NCI-H345 treated with DMSO at 0.1 percent for 48 hours (cell line): Measurements from ENCODE around the gene GABRG3.
"Not testable (repeated sequence)": the region's sequence is repeated elsewhere in the genome, so short reads cannot be mapped to it uniquely, and the experiment has no call there.

Experiments used
- DNase-seq: peaks from one replicate; lab custom pipeline; 2025; ENCODE audit not compliant: unreplicated experiment; lab: John Stamatoyannopoulos, UW

GABRG3 gene

DNA sequence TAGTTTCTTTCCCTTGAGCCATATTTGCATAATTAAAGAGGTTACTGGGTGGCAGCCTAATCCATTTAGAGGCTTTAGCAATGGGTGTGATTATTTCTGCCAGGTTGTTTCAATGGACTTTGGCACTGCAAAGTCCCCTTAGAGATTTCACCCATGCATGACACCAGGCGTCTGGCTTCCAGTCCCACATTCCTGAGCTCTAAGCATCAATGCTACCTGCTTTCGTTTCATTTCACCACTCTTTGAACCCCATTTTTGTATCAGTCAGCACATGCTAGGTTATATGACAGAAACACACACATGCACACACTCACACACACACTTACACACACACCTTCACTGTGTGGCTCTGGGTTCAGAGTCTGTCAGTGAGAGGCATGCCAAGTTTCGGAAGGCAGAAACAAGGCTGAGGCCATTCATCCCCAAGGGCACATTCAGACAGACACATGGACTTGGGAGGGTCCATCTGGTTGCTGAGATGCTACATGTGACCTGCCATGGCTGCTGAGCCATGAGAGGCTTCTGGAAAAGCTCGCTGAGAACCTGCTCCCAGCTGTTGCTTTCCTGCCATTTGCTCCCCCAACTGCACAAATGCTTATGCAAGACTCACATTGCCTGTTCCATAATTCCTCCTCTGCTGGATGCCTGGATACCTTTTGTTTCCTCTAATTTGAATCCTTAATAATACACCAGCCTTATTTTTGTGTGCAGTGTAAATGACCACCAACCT is 354.1 kb downstream of the GABRG3 start:
- no peak for DNase-seq

DNA sequence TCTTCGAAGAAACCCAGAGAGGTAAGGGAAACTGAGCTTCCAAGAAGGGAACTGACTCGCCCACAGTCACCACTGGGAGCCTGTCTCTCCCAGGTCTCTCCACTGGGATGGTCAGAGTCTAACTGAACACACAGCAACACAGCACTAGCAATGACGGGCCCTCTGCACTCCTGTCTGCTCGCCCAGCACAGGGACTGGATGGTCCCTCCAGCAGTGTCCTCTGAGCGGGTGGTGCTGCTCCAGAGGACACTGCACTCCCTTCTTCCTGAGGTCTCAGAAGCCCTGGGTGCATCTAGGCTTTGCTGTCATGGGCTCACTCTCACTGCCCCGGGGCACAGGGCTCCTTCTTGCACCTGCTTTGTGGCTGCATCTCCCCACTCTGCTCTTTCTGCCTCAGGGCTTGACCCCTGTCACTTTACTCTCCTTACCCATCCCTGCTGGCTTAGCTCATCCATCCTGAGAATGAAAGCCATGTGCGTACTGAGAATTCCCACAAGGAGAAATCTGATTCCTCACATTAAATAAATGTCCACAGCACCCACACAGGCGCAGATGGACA is 356.6 kb downstream of the GABRG3 start:
- no peak for DNase-seq

DNA sequence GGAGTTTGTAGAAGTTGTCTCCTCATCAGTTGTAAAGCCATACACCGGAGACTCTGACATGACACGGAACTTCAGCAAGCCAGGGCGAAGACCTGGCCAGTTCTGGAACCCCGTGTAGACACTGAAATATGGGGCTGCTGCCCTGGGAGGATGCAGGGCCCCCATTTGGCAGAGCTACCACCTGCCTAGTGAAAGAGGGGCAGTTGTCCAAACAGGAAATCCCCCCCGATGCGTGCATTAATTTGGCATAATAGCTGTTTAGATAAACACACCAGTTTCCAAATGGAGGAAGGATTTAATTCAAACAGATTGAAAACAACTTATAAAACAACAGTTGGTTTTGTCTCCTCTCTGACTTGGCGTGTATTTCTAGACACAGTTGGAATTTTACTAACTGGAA is 357.2 kb downstream of the GABRG3 start:
- no peak for DNase-seq

- DNase-seq: no peak
These were observed 357.6 kb downstream of the GABRG3 start for GRCh38 chr15:27328608-27329007.

- no peak for DNase-seq
These were observed 359.3 kb downstream of the GABRG3 start for GRCh38 chr15:27330326-27330725.

GRCh38 chr15:27336676-27337075 is 365.7 kb downstream of the GABRG3 start:
- DNase-seq: no peak

GRCh38 chr15:27339138-27339537 is 368.2 kb downstream of the GABRG3 start:
- no peak for DNase-seq

DNA sequence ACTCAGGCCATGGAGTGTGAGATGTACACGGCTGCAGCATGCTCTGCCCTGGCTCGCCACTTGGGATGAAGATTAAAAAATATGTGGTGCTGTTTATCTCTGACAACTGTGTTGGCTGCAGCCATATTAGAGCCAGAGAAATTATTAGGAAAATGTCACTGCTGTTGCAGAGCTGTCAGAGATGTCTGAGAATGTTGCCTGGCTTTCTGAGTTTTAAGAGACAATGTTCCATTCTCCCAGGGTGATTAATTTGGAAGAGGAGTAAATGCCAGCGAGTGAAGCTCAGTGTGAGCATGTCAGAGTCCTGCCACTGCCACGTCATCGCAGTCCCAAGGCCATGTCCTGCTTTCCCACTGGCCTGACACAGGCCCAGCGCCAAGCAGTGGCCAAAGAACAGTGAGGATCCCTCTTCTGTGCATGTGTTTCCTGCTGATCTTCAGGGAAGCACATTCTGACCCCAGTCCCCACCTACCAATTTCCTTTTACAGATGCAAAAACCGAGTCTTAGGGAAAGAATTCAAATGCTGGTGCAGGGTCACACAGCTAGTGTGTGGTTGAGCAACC is 370.9 kb downstream of the GABRG3 start:
- DNase-seq: no peak

DNA sequence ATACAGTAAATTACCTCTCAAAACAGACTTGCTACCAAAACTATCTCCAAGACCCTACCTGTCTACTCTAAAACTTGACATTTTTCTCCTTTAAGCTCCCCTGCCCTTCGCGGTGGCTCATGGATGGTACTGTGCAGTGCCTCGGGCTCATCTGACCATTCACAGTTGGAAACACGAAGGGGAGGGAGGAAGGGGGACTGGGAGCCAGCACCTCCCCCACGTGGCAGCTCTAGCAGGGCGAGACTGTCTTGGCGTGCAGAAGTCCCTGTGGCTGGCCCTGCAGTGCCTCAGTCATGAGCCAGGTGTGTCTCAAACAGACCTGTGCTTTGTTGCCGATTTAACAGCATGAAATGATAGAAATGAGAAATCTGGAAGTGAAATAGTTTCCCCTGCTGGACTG is 372.0 kb downstream of the GABRG3 start:
- DNase-seq: no peak

GRCh38 chr15:27352136-27352535 is 381.2 kb downstream of the GABRG3 start:
- DNase-seq: no peak

DNA sequence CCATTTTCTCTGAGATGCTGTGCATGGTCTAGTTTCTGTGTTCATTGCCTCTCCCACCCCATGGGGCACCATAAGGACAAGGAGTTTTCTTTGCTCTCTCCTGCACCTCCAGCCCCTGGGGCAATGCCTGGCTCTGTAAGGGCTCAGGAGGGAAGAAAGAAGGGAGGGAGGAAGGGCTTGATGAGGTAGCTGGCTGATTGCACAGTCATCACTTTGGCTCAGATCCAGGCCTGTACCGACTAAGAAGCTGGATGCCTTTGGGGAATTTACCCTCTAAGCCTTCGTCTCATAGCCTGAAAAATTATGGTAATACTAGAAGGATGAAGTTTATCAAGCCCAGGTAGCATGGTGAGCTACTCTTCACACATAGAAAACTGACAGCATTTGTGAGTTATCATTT is 382.9 kb downstream of the GABRG3 start:
- DNase-seq: no peak

DNA sequence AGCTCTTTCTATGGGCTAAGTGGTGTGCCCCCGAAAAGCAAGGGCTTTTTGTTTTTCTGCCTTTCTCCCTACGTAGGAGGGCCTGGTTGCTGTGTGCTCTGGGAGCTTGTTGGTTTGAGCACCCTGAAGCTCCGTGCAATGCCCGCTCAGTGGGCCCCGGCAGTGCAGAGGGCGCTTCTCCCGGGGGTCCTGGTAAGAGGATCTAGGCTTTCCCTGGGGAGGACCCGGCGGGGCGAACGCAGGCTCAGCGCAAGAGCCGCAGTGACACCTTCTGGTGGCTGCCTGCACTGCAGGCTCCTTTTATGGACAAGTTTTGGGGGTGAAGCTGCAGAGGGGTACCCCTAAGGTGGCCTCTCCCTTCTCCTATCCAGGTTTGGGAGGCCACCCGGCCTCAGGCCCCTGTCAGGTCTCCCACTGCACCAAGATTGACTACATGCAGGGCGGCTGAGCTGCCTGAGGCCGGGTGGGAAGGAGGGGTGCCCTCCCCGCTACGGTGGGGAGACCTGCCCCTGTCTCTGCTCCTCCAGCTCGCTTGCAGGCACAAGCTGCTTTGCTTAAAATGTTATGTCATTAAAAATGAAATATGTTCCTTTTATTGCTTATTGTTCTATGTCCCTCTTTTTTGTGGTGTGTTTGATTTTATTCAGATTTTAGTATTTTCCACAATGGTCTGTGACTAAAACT is 387.9 kb downstream of the GABRG3 start:
- DNase-seq: no peak

- DNase-seq: no peak
These were observed 388.6 kb downstream of the GABRG3 start for GRCh38 chr15:27359586-27359985.

DNA sequence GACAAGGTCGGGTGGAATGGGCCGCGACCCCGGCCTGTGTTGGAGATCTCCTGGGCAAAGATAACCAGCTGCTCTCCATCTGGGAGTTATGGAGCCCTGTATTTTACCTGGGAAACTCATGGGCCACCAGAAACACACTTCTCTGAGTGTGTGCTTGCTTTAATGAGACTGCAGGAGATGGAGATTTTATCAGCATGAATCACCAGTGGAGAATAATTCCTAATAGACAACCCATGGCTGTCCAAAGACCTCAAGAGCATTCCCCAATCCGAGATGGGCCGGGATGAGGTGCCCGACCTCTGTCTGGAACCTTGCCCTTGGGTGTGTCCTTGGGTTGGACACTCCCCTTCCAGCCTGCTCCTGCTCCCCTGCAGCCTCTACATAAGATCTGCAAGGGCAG is 389.3 kb downstream of the GABRG3 start:
- no peak for DNase-seq

DNA sequence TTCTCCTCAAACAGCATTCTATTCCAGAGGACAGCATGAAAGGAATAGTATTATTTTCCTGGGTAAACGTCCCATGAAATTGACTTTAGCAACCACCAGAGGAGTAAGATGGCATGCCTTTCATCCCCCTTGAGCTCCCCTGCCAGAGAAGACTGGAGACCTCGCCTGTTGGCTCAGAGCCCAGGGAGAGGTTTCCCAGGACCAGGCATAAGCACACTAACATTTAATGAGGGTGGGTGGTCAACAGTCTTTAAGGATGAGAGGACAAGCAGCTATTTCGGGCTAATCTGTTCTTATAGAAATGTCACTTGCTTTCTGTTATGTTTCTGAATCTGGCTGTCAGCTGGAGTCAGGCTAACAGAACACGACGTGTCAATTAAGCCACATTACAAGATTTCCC is 390.5 kb downstream of the GABRG3 start:
- DNase-seq: no peak

DNA sequence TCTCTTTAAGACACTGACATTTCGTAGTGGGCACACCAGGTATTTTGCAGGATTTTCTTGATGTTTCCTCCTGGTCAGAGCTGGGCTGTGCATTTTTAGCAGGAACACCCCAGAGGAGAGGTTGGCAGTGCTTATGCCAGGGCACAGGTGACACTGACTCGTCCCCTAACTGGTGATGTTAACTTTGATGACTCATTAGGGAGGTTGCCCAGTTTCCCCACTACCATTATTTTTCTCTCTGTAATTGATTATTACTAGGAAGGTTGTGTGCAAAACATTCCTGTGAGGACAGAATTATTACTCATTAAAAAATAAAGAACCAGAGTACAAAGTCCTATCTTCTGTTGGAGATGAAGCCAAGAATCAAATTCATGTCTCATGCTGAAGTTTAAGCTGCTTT is 394.5 kb downstream of the GABRG3 start:
- no peak for DNase-seq

GRCh38 chr15:27377391-27377790 is 406.4 kb downstream of the GABRG3 start:
- DNase-seq: not testable (repeated sequence)

DNA sequence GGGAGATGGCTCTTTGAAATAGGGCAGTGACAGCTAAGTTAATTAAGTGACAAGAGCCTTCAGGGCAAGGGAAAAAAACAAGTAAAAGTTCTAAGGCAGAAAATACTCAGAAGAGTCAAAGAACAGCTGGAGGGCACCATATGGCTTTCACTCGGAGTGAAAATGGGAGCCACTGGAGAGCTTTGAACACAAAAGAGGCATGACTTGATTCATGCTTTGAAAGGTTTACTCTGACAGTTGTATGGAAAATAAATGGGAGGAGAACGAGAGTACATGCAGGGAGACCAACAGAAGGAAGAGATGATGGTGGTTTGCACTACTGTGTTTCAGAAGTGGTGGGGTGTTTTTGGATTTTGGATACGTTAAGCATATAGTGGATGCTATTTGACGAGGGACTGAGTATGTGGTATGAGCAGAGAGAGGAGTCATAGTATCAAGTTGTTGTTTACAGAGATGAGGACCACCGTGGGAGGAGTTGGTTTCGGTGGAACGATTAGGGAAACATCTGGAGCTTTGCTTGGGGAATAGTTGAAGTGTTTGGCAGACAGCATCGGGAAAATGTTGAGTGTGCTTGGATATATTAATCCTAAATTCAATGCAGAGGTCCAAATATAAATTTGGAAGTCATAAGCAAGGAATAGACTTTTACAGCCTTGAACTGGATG is 411.5 kb downstream of the GABRG3 start:
- no peak for DNase-seq

GRCh38 chr15:27383726-27384125 is 412.7 kb downstream of the GABRG3 start:
- DNase-seq: no peak

DNA sequence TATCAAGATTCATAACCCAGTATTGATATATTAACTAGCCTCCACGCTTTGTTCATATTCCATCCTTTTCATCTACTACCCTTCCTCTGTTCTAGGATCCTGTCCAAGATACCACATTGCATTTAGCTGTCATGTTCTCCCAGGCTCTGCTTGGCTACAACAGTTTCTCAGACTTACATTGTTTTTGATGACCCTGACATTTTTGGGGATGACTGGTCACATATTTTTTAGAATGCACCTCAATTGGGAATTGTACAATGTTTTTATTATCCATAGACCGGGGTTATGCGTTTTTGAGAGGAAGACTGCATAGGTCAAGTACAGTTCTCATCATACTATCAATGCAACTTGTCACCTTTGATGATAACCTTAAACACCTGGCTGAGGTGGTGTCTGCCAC is 421.2 kb downstream of the GABRG3 start:
- DNase-seq: no peak

DNA sequence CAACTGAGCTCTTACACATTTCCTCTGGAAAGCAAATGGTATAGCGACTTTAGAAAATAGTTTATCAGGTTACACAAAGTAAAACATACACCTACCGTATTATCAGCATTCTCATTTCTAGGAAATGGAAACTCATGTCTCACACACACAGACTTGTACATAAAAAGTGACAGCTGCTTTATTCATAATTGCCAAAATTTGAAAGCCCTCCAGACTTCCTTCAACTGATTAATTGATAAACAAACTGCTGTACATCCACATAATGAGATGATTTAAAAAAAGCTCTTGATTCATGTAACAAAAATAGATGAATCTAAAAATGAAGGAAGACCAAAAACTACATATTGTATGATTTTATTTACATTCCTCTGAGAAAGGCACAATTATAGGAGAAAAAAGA is 425.5 kb downstream of the GABRG3 start:
- no peak for DNase-seq

DNA sequence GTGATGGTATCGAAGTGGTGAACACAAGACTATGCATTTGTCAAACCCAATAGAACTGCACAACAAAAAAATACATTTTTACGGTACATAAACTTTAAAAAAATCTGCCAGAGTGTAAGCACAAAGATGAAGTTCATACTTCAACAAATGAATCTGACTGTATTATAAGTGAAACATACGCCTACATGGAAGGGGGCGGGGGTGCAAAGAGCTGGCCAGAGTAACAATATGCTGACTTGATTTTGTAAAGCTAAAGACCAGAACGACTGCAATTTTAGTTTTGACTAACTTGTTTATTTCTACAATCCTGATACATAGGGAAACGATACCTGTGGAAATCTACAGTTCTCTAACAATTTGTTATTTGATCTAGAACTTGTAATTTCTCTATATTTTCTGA is 426.0 kb downstream of the GABRG3 start:
- no peak for DNase-seq
